ENCODE measurements around the gene MCTP1. TPM values are rescaled to one million over a fixed set of nuclear protein-coding genes. Genes with fewer than 3 reads are reported as not detected.

Gene MCTP1
- total and polyA plus RNA-seq, 2 of the 8 experiments (the other 6 are each of a cell fraction or from before 2014, with no cell fraction given): 0.56 to 3.4 TPM

DNA sequence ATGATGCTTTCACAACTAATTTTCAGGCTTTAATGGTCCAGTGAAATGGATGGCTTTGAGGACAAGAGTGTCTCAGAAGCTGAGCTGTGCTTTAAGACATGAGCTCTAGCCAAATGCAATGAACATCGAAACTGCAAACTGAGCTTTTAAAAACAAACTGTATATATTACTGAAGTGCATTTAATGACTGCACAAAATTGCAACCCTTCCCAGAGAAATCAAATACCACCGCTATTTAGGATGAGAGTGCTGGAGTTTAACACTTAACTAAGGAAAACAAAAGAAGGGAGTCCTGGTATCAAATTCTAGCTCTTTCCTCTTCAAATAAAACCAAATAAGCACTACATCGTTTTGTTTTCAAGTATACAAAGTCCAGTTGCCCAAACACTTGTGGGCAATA is 502.5 kb downstream of the MCTP1 start:
- H2BK15ac ChIP-seq (ENCODE audit: low read length): no peak overlapping the region
- H3K23me2 ChIP-seq (ENCODE audit: low read depth, low read length): no peaks in the 10 kb centered on the region
- FAIRE-seq (no peak), DNase-seq (ENCODE audit: low read depth in 1 of 2, low spot score in 2 of 2) (no peak)
- no peak overlapping the region for H3K27ac ChIP-seq (ENCODE audit: low read depth, low read length)
- H3K4me3 ChIP-seq (ENCODE audit: extremely low read depth in 1 of 4, insufficient read depth in 2 of 4, low read depth in 3 of 4, low read length in 4 of 4): no peak overlapping the region
- H3K9ac ChIP-seq (replicated peaks in 1 of 4; ENCODE audit: extremely low read depth in 1 of 4, low read depth in 3 of 4, low read length in 3 of 4): no peak overlapping the region
- no peak overlapping the region for H3K23ac ChIP-seq (ENCODE audit: insufficient read length)
- H3K79me1 ChIP-seq (ENCODE audit: low read depth, low read length): no peaks in the 10 kb centered on the region
- no peaks in the 10 kb centered on the region for H3K79me2 ChIP-seq (ENCODE audit: control insufficient read depth in 1 of 2, insufficient read depth in 2 of 2, low read length in 2 of 2)
- no peak overlapping the region for H3K18ac ChIP-seq (ENCODE audit: extremely low read depth, low read length)
- H2BK12ac ChIP-seq (ENCODE audit: low read depth, low read length): no peak overlapping the region
- H2BK5ac ChIP-seq (ENCODE audit: low read depth, low read length): no peak overlapping the region
- 97% methylated on average over 3 of the region's 3 CpGs; no CpG with 5 or more reads in 1 of the 2 experiments for WGBS, 2 experiments (ENCODE audit: extremely low coverage in 1 of 2, insufficient coverage in 1 of 2, insufficient read length in 1 of 2, insufficient replicate concordance in 2 of 2, low coverage in 1 of 2, low lambda C conversion rate in 2 of 2, missing lambda C conversion rate in 1 of 2)
- H4K8ac ChIP-seq (ENCODE audit: extremely low read depth, insufficient read depth, low read length): no peak overlapping the region
- no peak overlapping the region for H3K14ac ChIP-seq (ENCODE audit: insufficient read length)
- H4K91ac ChIP-seq (replicated peaks; ENCODE audit: insufficient read length, low read length): no peak overlapping the region
- ChIA-PET CTCF (ENCODE audit: partially characterized antibody) (interaction anchor here (2.0 kb wide), 1 partner anchor 11 kb away, joined by 8 read pairs; no protein-coding TSS in a partner anchor), POLR2A (ENCODE audit: partially characterized antibody) (interaction anchor here (1.0 kb wide), 1 partner anchor 13 kb away, joined by 3 read pairs; no protein-coding TSS in a partner anchor)
- H3K4me1 ChIP-seq (replicated peaks in 1 of 4; ENCODE audit: control insufficient read depth in 3 of 4, insufficient read depth in 4 of 4, low read length in 3 of 4): no peaks in the 10 kb centered on the region
- no peaks in the 10 kb centered on the region for H3K36me3 ChIP-seq (ENCODE audit: control insufficient read depth in 2 of 4, insufficient read depth in 4 of 4, low read length in 3 of 4)
- H3K56ac ChIP-seq (replicated peaks; ENCODE audit: insufficient read length, low read depth, low read length): no peak overlapping the region
- H2BK20ac ChIP-seq (ENCODE audit: low read length): no peak overlapping the region
- H4K5ac ChIP-seq (ENCODE audit: insufficient read length, low read depth, low read length): no peak overlapping the region
- no peak overlapping the region for H2BK120ac ChIP-seq (replicated peaks; ENCODE audit: low read depth, low read length)
- no peak overlapping the region for H2AFZ ChIP-seq (ENCODE audit: low read length)
- no peak overlapping the region for H3K4ac ChIP-seq (replicated peaks; ENCODE audit: insufficient read length, low read depth, low read length)
- H3K9me3 ChIP-seq (ENCODE audit: insufficient read depth in 2 of 2, low read depth in 1 of 2, low read length in 1 of 2): no peaks in the 10 kb centered on the region
- H2AK5ac ChIP-seq (ENCODE audit: low read depth, low read length): no peak overlapping the region
- H3K4me2 ChIP-seq (ENCODE audit: insufficient read depth in 1 of 2, low read depth in 2 of 2, low read length in 2 of 2): no peak overlapping the region
- no peaks in the 10 kb centered on the region for H4K20me1 ChIP-seq (replicated peaks in 1 of 2; ENCODE audit: control insufficient read depth in 1 of 2, insufficient read depth in 2 of 2, low read length in 2 of 2)
- H3K27me3 ChIP-seq (replicated peaks in 1 of 4; ENCODE audit: control insufficient read depth in 3 of 4, extremely low read depth in 1 of 4, insufficient read depth in 3 of 4, low read length in 3 of 4): no peaks in the 10 kb centered on the region

All from H1 (cell line).